ENCODE measurements around the gene SLC26A2.

Gene SLC26A2

DNA sequence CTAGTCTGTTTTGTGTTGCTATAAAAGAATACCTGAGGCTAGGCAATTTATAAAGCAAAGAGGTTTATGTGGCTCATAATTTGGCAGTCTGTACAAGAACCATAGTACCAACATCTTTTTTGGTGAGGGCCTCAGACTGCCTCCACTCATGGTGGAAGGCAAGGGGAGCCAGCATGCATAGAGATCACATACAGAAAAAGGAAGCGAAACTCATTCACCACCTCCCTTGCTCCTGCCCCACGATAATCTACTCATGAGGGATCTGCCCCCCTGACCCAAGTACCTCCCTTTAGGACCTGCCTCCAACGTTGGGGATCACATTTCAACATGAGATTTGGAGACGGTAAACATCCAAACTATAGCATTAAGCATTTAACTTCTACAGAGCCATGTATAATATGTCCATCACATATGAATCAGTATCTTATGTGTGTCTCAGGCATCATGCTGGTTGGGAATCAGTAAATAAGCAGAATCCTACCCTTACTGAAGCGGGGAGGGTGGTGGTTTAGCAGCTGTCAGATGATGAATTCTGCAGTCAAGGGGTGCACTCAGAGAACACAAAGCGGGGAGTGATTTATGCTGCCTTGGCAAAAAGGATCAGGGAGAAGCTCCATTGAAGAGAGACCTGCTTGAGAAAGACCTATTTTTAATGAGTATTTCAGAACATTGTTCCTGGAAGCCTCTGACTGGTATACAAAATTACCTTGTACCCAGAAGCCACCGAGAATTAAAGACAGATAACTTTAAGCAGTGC lies 74.8 kb downstream of the SLC26A2 start:
- no peak for DNase-seq (ENCODE audit: low read depth, low spot score)

DNA sequence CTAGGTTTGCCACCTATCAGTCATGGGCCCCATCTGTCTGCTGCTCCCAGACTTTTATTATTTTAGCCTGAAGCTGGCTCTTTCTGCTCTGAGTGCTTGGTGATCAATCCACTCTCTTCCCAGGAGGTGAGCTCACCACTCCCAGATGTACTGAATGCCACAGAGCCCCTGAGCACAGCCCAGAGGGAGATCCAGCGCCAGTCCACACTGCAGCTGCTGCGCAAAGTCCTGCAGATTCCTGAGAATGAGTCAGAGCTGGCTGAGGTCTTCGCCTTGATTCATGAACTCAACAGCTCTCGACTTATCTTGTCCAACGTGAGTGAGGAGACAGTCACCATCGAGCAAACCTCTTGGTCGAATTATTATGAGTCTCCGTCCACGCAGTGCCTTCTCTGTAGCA lies 76.0 kb downstream of the SLC26A2 start:
- peak; percentile 91 for DNase-seq (ENCODE audit: low read depth, low spot score)
